Activated CD4-positive, alpha-beta T cell treated with anti-CD3 and anti-CD28 coated beads, Interleukin-2, amount 50 U/mL, for 24 hours (primary cell): ENCODE data around the gene ADAMTSL3.

Experiments used
- DNase-seq, 2 donors: peaks; one replicate each; pipeline ENCODE4 v3.0.0-alpha.2; 2020; ENCODE audit warnings: low read depth in 1 of 2, low spot score in 1 of 2

The ADAMTSL3 gene

DNA sequence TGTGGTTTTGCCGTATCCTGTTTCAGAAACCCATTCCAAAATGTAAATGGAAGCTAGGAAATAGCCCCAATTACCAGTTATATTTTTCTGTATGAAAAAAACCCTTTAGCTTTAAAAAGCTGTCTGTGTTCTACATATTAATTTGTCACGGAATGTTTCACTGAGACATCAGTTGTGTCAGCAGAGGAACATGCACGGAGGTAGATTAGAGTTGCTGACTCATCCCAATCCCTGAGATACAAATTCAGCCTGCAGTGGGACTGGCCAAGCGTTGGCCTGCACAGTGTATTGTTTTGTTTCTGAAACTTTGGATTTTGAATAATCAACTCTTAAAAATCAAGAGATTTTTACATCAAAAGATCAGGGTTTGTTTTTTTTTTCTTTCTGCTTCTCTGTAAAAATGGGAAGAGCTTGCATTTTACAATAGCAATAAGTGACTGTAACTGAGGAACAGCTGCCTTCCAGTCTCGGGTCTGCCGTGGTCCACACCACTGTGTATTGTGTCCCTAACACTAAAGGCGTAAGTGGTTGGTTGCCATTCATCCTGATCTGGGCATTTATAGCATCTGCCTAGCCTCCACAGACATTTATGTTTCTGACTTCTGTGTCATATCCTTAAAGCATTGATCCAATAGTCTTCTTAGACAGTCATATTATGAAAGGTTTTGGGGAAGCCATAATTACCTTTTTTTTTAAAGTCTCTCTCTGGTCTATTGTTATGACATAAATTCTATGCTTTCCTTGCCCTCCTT is 218.1 kb downstream of the ADAMTSL3 start:
- no peak for DNase-seq

DNA sequence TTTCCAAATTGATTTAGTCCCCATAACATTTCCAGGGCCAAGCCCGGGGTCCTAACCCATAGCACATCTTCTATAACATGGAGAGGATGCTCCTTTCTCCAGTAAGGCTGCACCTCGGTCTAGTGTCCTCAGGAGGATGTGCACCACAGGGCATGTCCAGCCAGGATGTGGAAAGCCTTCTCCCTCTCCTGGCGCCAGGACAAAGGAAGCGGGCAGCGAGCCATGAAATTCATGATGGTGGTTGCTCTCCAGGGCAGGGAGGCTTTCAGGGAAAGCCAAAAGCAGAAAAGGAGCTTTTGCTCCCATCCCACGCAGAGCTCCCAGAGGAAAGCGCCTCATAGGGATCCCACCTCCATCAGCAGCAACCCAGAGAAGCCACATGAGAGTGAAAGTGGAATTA is 220.0 kb downstream of the ADAMTSL3 start:
- DNase-seq: no peak

DNA sequence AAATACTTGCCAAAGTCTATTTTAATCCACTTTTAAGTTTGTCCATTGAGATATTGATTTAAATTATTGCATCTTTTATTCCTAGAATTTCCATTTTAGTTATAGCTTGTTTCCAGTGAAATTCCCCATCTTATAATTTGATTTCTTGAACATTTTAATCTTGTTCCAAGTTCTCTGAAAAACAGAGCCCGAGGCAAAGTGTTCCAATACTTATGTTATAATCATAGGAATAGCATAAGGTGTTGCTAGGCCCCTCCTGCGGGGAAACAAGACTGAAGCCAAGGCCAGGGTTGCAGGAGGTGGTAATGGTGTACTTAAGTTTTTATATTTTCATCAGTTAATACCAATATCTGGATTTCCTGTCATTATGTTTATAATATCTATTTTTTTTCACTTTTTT is 226.6 kb downstream of the ADAMTSL3 start:
- no peak for DNase-seq

DNA sequence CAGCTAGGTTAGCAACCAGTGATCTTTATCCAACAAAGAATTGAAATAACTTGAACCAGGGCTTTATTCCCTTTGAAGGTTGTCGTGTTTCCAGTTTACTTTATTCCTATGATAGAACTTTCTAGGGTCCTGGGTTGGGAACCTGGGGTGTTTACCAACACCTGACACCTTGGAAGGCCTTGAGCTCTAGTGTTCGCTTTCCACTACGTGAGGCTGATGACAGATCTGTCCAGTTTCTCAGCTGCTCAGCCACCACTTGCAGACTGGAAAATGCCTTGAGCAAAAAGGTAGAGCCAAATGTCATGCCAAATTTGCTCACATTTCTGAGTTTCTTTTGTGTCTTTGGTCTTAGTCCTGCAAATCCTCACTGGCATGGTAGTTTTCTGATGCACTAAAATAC is 227.2 kb downstream of the ADAMTSL3 start:
- no peak for DNase-seq

DNA sequence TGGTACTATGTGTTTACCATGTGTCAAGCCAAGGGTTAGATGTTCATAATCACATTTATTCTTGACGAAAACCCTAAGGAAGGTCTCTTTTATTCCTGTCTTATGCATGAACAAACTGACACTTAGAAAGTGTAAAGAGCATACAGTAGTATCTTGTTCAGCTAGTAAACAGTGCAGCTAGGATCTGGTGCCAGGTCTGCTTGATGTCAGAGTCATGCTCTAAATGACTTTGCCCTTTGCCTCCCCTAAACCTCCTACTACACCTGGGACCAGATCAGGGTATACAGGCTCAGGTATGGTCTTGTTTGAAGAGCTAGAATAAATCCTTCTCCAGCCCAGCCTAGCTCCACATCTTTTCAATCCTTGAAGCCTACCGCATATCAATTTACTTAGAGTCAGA is 232.4 kb downstream of the ADAMTSL3 start:
- no peak for DNase-seq

DNA sequence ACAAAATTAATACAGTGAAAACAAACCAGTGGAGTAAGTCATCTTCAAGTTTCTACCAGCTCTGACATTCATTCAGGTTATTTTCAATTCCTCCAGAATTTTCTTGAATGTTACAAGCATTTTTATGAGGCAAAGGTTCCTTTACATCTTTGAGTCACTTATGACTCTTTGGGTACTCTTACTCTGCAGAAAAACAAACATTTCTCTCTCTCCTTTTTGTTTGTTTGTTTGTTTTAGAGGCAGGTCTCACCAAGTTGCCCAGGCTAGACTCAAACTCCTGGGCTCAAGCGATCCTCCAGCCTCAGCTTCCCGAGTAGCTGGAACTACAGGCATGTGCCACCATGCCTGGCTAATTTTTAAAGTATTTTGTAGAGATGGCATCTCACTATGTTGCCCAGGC is 233.5 kb downstream of the ADAMTSL3 start:
- no peak for DNase-seq

DNA sequence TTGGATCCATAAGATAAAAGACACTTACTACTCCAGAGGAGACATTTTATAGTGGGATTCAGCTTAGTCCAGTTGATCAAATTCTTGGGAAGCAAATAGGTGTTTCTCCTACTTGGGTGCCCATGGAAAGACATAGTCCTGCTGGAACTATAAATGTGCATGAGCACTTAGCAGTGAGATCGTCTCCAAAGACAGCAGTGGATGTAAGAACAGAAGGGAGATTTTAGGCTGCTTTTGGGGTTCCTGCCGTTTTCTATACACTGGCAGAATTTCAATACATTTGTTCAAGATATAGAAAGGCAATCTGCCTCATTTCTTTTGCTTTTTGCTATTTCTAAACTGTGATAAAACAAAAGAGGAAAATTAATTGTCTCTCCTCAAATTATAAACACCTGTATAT is 234.0 kb downstream of the ADAMTSL3 start:
- no peak for DNase-seq

DNA sequence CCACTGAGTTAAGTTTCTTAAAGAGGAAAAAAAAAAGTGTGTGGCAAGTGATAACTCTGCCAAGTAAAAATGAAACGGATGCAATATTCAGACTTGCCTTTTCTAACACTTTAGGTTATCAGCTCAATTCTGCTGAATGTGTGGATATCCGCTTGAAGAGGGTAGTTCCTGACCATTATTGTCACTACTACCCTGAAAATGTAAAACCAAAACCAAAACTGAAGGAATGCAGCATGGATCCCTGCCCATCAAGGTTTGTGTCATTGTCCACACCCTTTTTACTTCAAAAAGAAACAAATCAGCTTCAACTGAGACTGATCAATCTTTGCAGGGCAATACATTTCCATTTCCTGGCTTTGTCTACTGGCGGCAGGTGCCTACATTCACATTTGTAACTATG is 236.1 kb downstream of the ADAMTSL3 start:
- DNase-seq: no peak

DNA sequence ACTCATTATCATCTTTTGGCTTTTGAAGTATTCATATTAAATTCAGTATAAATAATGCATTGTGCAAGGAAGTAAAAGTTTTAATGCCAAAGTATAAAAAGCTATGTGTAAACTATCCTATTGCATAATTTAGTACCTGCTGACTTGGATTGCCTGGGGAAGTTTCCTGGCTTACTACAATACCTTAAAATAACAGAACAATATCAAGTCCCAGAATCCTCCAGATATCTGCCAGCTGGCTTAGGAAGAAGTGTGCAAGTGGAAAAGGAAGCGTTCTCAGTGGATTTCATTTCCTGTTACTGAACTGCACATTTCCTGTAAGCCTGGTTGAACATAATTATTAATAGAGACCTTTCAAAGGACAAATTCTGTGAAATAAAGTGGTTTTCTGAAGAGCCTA is 236.7 kb downstream of the ADAMTSL3 start:
- no peak for DNase-seq

DNA sequence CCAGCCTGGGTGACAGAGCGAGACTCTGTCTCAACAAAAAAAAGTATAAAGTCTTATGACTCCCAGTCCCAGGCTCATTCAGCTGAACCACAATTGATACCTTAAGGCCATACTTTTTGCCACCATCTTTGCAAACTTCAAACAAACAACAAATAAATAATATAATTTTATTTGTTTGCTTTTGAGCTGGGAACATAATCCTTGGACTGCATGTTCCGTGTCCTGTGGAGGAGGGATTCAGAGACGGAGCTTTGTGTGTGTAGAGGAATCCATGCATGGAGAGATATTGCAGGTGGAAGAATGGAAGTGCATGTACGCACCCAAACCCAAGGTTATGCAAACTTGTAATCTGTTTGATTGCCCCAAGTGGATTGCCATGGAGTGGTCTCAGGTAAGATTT is 238.6 kb downstream of the ADAMTSL3 start:
- DNase-seq: no peak

DNA sequence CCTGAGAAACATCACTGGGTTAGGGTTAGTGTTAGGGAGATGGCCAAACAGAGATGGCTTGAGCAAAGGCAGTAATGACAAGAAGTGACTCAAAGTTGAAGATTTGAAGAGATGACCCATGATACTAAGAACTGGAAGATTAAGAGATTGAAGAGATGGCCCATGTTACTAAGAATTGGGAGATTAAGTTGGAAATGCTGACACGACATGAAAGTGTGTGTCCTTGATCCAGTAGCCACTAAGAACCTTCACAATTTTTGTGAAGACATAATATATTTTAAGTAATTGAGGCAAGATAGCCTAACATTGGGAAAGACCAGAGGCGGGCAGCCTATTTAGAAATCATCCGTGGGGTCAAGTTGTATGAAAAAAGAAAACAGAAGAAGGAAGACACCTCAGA is 239.4 kb downstream of the ADAMTSL3 start:
- DNase-seq: no peak

DNA sequence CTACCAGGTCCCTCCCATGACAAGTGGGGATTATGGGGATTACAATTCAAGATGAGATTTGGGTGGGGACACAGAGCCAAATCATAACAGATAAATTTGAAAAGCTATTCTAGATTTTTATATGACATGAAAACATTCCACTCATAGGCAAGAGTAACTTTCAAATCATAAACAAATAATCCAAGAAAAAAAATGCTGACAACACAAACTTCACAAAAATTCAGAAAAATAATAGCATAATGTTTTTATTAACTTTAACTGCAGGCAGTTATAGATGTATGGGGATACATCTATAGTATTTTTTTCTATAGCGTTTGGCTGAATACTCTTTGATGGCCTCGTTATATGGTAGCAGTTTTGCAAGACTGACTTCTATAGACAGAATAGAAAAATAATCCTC is 243.1 kb downstream of the ADAMTSL3 start:
- no peak for DNase-seq

DNA sequence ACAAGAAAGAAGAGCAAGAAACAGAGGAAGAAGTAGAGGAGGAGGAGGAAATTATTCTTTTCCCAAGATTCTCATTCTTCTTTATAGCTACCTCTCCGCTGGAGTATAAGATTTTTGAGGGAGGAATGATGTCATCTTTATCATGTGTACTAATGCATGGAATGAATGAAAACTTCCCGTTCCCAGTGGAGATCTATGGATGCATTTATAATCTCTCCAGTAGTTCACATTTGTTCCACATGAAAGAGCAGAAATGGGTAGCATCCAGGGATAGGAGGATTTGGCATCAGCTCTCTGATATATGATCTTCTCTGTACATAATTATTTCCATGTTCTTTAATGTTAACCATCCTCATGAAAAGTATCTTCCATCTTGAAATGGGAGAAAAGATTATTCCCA is 244.4 kb downstream of the ADAMTSL3 start:
- DNase-seq: no peak

DNA sequence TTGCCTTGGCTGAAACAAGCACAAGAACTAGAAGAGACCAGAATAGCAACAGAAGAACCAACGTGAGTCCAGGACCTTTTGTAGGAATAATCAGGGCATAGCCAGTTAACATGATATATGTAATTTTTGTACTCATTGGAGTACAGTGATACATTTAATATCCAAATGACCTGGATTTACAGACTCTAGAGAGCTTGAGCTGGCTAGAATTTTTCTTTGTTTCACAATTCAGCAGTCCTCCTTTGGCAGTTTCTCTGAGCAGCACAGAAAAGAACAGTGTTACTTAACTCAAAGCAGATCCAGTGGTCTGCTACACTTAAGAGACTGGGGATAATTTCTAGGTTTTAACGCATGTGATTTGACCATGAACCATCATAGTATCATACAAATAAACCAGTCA is 245.7 kb downstream of the ADAMTSL3 start:
- DNase-seq: no peak

DNA sequence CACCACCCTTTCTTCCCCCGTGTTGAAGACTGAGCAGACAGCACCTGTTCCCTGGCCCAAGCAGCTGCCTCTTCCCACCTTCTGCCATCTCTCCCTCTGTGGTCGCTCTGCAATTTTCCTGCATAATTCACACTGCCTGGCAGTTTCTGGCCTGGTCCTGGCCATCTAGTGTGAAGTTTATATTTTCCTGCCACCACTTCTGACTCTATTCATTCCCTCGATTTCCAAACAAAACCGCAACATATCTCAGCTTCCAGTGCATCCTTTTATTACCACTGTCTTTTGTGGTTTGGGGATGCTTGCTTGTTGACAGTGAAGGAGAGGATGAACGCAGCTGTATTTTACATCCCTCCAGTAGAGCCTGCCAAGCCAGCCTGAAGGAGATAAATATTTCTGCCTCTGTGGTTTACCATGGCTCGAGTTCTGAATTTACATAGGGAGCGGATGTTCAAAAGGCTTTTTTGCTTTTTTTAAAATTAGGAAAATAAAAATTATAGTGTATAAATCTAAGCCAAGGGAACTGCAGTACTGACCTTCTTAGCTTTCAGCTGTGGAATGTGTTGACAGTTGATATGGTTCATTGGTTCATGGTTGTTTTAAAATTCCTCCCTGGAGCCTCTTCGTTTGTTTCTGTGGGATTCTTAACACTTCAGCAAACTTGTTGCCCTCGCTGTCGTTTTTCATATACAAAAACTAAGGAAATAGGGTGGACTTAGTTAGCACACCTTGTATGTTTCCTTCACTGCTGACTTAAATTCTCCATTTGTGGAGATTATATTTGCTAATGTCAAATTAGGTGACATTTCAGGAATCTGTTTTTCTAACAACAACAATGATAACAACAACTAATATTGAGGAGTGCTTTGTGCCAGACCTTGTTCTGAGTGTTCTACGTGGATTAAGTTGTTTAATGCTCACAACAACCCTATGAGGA is 250.5 kb downstream of the ADAMTSL3 start:
- no peak for DNase-seq

DNA sequence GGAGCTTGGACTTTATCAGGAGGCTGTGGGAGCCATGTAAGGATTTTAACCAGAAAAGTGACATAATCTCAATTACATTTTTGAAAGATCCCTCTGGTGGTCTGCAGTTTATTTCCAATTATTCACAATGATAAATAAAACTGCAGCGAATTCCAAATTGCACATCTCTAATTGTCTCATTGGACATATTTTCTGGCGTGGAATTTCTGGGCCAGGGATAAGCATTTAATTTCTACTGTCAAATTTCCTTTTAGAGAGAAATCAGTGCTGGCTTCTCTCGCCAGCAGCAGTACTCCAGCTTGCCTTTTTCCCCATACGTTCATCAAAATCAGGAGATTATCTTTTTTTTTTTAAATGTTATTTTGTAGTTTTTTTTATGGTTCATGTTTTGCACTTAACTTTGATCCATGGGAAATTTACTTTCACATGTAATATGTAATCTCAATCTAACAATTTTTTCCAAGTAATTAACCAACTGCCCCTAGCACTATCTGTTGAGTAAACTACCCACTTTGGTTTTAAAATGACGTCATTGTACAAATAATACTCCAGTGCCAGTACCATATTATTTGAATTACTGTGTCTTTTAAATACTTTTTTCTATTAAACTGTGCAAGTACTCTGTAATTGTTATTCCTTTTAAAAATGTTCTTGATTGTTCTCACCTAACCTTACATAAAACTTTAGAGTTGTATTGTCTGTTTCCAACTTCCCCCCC is 251.8 kb downstream of the ADAMTSL3 start:
- no peak for DNase-seq

DNA sequence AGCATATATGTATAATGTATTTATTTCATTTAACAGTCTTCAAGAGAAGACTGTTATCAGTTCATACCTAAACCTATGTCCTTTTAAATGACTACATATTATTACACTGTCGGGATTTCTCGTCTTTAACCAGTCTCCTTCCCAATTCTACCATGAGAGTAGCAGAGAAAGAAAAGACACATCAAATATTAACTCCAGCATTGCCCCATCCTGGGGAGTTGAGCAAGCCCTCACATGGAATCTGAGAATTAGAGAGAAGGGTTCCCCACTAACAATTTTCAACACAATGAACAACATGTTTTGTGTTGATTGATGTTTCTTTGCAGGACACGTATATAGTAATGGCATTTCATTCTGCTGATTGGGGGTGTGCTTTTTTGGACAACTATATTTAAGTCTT is 257.4 kb downstream of the ADAMTSL3 start:
- DNase-seq: no peak

DNA sequence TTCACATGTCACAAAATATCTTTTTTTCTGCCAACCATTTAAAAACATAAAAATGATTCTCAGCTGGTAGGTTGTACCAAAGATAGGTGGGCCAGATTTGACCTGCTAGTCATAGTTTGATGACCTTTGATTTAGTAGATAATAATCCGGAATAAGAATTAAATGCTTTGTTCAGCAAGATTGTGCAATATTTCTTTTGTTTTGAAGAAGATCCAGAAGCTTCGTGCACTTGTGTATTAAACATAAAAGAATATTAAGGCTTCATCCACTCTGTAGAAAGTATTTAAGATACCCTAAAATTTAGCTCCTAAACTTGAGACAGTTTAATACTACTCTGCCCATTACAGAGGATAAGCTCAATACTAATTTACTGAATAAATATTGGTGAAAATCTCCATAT is 258.4 kb downstream of the ADAMTSL3 start:
- DNase-seq: no peak

DNA sequence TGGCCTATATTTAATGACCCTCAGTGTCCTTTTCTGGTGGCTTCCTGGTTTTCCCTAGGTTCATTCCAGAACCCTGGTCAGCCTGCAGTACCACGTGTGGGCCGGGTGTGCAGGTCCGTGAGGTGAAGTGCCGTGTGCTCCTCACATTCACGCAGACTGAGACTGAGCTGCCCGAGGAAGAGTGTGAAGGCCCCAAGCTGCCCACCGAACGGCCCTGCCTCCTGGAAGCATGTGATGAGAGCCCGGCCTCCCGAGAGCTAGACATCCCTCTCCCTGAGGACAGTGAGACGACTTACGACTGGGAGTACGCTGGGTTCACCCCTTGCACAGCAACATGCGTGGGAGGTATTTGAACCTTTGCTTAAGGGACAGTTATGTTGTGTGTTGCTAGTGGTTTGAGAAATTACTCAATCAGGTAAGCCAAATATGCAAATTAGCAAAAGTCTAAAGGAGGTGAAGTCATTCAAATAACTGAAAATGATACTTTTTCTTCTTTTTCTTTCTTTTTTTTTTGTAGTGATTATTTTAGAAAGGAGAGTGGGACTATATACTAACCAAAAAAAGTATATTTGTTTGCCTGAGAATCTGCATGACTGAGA is 259.2 kb downstream of the ADAMTSL3 start:
- DNase-seq: no peak

DNA sequence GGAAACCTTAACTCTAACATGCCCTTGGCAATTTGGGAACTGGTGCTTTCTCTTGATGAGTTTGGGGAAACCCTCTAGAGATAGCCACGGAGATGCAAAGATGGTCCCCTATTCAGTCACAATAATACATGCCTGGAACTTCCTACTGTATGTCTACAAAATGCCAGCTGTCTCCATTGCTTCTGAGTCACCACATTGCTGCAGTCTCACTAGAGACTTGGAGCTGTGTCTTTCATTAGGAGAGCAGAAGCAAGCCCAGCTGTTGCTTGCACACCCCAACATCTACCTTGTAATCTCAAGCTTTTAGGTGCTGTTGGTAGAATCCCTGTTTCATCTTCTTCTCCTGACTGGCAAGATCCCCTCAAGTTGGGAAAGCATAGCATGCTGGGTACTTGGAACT is 261.0 kb downstream of the ADAMTSL3 start:
- no peak for DNase-seq

DNA sequence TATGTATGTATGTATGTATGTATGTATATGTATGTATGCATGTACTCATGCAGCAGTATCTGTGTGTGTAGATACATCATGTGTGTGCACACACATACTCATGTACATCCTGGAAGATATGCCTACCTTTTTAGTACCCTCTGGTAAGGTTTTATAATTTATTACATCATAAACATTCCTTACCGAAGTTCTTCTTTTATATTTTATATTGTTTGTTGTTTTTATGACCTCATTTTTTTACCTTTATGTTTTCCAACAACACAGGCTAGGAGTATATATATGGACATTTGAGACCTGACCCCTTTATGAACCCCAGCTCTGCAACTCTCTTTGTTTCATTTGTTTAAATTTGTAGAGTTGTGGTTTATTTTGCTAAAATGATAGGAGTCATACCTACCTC is 263.5 kb downstream of the ADAMTSL3 start:
- DNase-seq: no peak
